NCI-H1105 (cell line): ENCODE data around the gene EPRS1.
"Not testable (repeated sequence)": the region's sequence is repeated elsewhere in the genome, so short reads cannot be mapped to it uniquely, and the experiment has no call there.

ENCODE experiments used
- DNase-seq: peaks from one replicate; lab custom pipeline; 2025; lab: John Stamatoyannopoulos, UW

EPRS1 gene

DNA sequence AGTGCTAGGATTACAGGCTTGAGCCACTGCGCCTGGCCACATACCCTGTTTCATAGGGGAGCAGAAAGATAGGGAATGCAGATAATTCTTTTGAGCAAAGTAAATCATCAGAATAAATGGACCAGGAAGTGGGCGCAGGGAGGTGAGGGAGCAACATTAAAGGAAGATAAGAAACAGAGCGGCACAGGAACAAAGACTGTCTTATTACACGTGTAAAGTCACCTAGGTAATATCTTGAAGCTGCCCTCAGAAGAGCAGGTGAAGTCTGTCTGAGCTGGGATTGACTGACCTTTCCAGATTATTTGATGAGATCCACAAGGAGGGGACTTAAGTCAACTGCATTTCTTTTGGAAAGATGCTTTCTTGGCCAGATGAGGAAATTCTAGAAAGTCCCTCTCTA lies 7.7 kb downstream of the EPRS1 start:
- DNase-seq: no peak

DNA sequence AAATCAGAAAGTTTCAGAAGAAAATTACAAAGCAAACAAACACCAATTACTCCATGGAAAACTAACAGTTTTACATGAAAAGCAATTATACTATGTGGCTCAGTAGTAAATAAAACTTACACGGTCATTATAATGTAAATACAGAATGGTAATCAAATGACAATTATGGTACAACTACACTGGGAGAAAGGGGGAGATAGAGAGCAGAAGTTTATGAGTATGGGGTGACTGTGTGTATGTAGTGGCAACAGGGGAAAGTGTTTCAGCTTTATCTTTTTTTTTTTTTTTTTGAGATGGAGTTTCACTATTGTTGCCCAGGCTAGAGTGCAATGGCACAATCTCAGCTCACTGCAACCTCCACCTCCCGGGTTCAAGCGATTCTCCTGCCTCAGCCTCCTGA lies 8.5 kb downstream of the EPRS1 start:
- DNase-seq: not testable (repeated sequence)

DNA sequence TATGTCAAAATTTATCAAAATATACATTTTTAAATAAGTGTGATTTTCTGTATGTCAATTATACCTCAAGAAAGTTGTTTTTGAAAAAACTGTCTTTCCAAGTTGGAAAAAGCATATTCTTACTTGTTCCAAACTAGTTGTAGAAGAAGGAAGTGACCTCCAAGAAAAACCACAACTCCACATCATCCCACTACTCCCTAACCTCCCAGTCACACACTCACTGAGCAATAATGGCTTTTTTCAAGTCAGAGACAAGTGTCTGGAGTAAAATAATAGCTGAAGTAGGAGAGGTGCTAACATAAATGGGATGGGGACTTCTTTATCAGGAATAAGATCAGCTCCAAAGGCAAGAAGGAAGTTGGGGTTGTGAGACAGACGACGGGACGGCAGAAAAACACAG lies 13.4 kb downstream of the EPRS1 start:
- no peak for DNase-seq

DNA sequence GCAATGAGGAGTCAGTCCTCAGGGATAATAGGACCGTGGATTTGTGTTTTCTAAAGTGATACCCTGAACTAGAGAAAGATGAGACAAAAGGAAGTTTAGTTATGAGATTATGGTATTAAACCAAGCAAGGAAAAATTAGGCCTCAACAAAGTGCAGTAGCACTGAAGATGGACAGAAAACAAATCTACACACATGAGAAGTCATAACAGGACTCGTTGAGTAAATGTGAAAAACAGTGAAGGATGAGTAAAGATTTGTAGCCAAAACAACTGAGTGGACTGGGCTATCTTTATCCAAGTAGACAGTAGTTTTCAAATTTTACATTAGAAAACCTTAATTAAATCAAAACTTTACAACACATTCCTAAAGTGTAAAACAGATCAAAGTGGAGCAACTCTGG lies 15.0 kb downstream of the EPRS1 start:
- no peak for DNase-seq

DNA sequence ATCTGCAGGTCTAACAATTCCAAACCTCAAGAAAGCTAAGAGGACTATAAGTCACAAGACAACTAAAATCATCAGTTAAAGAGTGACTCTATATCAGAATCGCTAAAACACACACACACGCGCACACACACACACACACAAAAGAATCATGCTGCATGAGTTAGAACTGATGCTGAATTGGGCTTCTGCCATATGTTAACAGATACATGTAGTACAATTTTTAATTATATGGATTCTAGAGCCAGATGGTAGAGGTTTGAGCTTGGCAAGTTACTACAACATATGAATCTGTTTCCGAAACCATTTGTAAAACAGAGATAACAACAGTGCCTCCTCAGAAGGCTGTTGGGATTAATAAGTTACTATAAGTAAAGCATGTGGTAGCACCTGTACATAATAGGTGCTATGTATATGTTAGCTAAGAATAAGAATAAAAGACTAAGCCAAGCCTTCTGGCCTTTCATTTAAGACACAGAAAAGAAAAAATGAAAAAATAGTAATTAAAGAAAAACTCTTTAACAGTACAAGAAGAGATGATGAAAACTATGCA lies 17.9 kb downstream of the EPRS1 start:
- DNase-seq: no peak

DNA sequence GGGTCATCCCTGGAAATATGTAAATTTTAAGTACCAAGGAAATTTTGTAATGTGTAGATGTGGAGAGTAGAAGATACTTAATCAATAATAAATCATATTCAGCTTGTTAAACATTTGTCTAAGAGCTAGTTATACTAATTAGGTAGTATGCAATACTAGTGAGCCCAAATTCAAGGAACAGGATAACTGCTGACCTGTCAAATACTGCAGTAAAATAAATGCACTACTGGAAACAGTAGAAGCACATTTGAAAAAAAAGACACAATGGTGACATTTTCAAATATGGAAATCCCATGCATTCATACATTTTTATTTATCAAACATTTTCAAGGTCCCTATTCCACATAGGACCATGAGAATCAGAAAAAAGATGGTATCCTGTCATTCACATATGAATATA lies 27.2 kb downstream of the EPRS1 start:
- no peak for DNase-seq

DNA sequence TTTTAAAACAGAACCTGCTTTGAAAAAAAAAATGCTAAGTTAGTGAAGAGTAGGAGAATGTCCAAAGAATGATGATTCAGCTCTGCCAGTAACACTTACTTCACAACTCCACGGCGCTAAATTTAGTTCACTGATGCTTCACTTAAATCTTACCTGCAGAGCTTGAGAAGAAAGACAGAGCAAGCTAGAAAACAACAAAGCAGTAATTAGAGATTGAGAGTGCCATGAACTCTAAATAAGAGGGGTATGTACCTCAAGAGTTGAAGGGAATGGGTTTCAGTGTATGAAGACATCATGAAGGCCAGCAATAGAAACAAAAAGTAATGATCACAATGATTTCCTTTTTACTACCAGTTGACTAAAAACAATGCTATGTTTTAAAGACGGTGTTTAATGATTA lies 32.8 kb downstream of the EPRS1 start:
- no peak for DNase-seq

DNA sequence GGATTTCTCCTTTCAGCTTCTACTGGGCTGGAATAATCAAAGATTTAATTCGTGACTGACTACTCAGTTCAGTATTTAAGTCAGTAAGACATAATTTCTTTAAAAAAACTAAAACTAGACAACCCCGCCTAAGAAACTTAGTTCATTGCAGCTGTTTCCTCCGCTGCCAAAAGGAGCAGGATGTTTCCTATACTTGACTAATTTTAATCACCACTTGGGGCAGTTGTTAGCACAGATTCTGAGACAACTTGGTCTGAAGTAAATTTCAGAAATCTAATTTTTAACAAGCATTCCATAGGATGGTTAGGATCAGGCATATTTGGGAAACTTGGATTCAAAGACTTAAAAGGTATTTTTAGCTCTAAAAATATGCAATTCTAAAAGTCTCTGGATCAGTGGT lies 34.0 kb downstream of the EPRS1 start:
- DNase-seq: no peak

DNA sequence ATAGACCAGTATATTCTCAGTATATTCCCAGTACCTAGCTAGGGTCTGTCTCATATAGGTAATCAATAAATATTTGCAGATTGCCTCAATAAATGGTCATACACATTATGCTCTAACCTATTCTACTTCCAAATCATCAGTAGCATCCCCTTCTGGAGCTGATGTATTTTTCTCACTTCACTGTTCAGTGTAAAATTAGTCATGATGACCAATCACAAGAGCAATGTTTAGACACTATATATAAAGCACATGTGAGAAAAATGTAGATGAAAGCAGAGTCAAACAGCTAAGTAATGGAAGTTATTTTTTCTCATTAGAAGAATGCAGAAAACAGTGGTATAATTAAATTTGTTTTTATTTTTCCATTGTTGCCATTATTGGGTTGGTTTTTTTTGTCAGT lies 34.7 kb downstream of the EPRS1 start:
- DNase-seq: no peak

DNA sequence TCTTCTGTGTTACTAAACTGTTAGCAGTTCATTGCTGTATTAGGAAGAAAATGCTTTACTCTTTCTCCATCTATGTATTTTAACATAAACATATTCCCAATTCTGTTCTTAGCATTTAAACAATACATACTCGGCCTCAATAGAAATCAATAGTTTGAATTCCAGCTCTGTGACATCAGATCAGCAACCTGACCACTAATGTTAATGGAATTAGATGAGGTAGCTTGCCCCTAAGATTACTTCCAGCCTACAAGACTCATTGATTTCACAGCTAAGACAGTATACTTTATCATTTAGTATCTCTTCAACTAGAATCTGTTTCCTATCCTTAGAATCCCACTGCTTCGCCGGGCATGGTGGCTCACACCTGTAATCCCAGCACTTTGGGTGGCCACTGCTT lies 38.9 kb downstream of the EPRS1 start:
- no peak for DNase-seq

DNA sequence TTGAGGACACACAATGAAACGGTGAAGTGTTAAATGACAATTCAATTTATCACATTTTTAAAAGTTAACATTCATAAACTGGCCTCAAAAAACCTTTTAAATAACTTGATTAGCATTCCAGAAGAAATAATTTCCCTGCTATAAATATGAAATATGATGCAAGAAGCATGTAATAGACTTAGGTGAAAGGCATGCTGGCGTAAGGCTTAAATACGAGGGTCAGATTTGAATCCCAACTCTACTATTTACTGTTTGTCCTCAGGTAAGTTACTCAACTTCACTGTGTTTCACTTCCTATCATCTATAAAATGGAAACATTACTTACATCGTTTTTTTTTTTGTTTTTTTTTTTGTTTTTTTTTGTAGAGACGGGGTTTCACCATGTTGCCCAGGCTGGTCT lies 40.8 kb downstream of the EPRS1 start:
- DNase-seq: no peak

DNA sequence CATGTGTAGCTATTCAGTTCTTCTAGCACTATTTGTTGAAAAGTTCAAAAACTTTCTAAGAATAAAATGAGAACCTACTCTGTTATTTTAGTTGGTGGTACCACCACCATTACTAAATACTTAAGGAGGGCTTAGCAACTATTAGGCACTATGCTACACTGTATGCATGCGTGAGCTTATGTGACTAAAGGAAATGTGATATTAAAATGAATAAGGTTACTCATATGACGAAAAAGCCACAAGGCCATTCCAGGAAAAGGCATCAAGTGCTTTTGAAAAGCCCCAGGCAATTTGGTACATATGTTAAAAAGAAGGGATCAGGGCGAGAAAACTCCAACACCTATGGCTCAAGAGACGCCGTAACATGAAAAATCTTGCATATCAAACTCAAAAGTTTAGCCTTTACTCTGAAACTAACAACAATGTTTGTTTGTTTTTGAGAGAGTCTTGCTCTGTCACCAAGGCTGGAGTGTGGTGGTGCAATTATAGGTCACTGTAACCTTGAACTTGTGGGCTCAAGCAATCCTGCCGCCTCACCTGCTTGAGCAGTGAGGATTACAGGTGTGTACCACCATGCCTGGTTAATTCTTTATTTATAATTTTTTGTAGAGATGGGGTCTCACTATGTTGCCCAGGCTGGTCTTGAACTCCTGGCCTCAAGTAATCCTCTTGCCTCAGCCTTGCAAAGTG lies 42.5 kb downstream of the EPRS1 start:
- DNase-seq: no peak

DNA sequence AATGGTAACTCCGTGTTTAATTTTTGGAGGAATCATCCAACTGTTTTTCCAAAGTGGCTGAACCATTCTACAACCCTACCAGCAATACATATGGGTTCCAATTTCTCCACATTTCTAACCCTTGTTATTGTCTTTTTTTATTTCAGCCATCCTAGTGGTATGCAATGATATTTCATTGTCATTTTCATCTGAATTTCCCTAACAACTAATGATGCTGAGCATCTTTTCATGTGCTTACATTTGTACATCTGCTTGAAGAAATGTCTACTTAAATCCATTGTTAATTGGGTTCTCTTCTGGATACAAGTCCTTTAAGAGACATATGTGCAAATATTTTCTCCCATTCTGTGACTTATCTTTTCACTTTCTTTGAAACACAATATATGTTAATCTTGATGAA lies 43.3 kb downstream of the EPRS1 start:
- no peak for DNase-seq

DNA sequence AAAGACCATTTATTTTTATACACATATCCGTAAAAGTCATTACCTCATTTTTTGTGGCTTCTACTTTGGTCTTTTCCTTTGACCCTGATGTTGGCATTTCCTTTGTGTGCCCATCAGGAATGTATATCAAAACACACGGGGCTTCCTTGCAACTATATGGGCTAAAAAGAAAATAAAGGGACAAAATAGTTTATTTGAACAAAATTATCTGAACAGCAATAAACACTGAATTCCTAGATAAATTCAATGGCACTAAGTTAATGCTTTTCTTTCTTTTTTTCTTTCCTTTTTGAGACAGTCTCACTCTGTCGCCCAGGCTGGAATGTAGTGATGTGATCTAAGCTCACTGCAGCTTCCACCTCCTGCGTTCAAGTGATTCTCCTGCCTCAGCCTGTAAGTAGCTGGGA lies 45.2 kb downstream of the EPRS1 start:
- no peak for DNase-seq

DNA sequence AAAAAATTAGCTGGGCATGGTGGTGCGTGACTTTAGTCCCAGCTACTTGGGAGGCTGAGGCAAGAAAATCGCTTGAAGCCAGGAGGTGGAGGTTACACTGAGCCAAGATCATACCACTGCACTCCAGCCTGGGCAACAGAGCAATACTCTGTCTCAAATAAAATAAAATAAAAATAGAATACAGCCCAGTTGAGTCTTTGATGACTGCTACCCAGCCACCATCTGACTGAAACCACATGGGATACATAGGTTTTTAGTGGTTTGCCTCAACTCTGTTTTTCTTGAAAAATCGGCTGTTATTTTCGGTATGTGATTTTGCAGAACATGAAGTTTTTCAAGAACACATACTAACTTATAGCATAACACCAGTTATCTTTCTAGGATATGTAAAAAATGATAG lies 46.5 kb downstream of the EPRS1 start:
- DNase-seq: no peak
